ENCODE data around the gene KRT71.

- TF ChIP-seq POLR2AphosphoS5 (IDR thresholded peaks at IDR 0.05) (no peak), REST (IDR thresholded peaks at IDR 0.05; ENCODE audit: borderline replicate concordance) (no peak), RAD21 (conservative IDR thresholded peaks at IDR 0.05) (no peak), CTCF (IDR thresholded peaks at IDR 0.05; ENCODE audit: poor library complexity, severe bottlenecking) (no peak), EP300 (conservative IDR thresholded peaks at IDR 0.05; ENCODE audit: poor library complexity, severe bottlenecking) (no peak), EZH2 (IDR thresholded peaks at IDR 0.05; ENCODE audit: borderline replicate concordance, insufficient read depth, low read length, poor library complexity, severe bottlenecking) (no peak), MXI1 (conservative IDR thresholded peaks at IDR 0.05; ENCODE audit: poor library complexity, severe bottlenecking) (no peak), SMC3 (conservative IDR thresholded peaks at IDR 0.05; ENCODE audit: poor library complexity) (no peak)
Observed at GRCh38 chr12:52529846-52530245, 23.1 kb downstream of the KRT71 start.
